Stimulated activated CD4-positive, alpha-beta T cell treated with anti-CD3 and anti-CD28 coated beads, TNF-alpha, amount 100 ng/mL, for 4 hours (primary cell): ENCODE data around the gene NCAPH2.
"Not testable (repeated sequence)": the region's sequence is repeated elsewhere in the genome, so short reads cannot be mapped to it uniquely, and the experiment has no call there.

Experiments
- DNase-seq, 3 experiments: peaks; one replicate each; pipeline ENCODE4 v3.0.0-alpha.2; 2020; ENCODE audit warnings: low read depth in 3 of 3

The NCAPH2 gene

GRCh38 chr22:50517495-50518260 is 9.7 kb downstream of the NCAPH2 start:
- DNase-seq: no peak

GRCh38 chr22:50518606-50519005 is 10.6 kb downstream of the NCAPH2 start:
- no peak for DNase-seq

- no peak for DNase-seq
Measured at GRCh38 chr22:50519151-50519550, 11.1 kb downstream of the NCAPH2 start.

GRCh38 chr22:50520184-50520583 is 12.2 kb downstream of the NCAPH2 start:
- DNase-seq: not testable (repeated sequence)

GRCh38 chr22:50520826-50521453 is 12.9 kb downstream of the NCAPH2 start:
- no peak for DNase-seq

- no peak for DNase-seq
Measured at GRCh38 chr22:50521710-50522109, 13.7 kb downstream of the NCAPH2 start.

GRCh38 chr22:50522208-50522805 is 14.3 kb downstream of the NCAPH2 start:
- no peak for DNase-seq

- no peak for DNase-seq
Measured at GRCh38 chr22:50522806-50523438, 14.9 kb downstream of the NCAPH2 start.

GRCh38 chr22:50523458-50523805 is 15.4 kb downstream of the NCAPH2 start:
- DNase-seq: no peak

- DNase-seq: no peak
Measured at GRCh38 chr22:50523806-50524675, 16.0 kb downstream of the NCAPH2 start.

- DNase-seq: no peak
Measured at GRCh38 chr22:50524676-50525103, 16.7 kb downstream of the NCAPH2 start.

- DNase-seq: peak; percentile 97 to 98 (median 97)
Measured at GRCh38 chr22:50525104-50525857, 17.3 kb downstream of the NCAPH2 start, which contains the start of gene SCO2. Gene SCO2, minus strand, starts transcription at chr22:50525598. Its CDS starts 1,187 bp downstream, at chr22:50524411.

GRCh38 chr22:50525858-50526107 is 17.8 kb downstream of the NCAPH2 start:
- DNase-seq: no peak

- DNase-seq: peak; percentile 77 to 89 (median 78)
Measured at GRCh38 chr22:50526108-50526833, 18.2 kb downstream of the NCAPH2 start.

GRCh38 chr22:50526834-50527801 is 19.1 kb downstream of the NCAPH2 start:
- no peak for DNase-seq

GRCh38 chr22:50527921-50528681 is 20.1 kb downstream of the NCAPH2 start:
- no peak for DNase-seq

- DNase-seq: no peak
Measured at GRCh38 chr22:50528682-50529415, 20.8 kb downstream of the NCAPH2 start.
